Neural cell (in vitro differentiated cells): ENCODE data around the gene RWDD3. TPM values are rescaled to one million over a fixed set of nuclear protein-coding genes. Genes with fewer than 3 reads are reported as not detected.

Source experiments
- H2AFZ ChIP-seq: fragments of 200-600, 300-800 bp; sonication (generic), shearing (Covaris generic); 2 replicates; pipeline ENCODE4 v1.6.0; 2014; ENCODE audit warnings: low read depth, mild to moderate bottlenecking, antibody characterized with exemption, low read length, moderate library complexity
- H3F3A ChIP-seq: fragments of 200-600 bp; shearing (Covaris generic); 2 replicates; pipeline ENCODE4 v1.6.1; 2016; ENCODE audit warnings: mild to moderate bottlenecking, moderate library complexity, mixed read lengths, antibody characterized with exemption, low read length; ENCODE audit not compliant: insufficient read depth, poor library complexity, severe bottlenecking
- H3K27ac ChIP-seq: fragments of 200-600, 300-800 bp; sonication (generic), shearing (Covaris generic); 2 replicates; pipeline ENCODE4 v1.5.1; 2014; ENCODE audit warnings: mild to moderate bottlenecking, low read length, moderate library complexity
- H3K27me3 ChIP-seq: fragments of 300-800, 200-600 bp; sonication (generic), shearing (Covaris generic); 2 replicates; pipeline ENCODE4 v1.6.0; 2014; ENCODE audit warnings: mild to moderate bottlenecking, low read depth, low read length, moderate library complexity; ENCODE audit not compliant: insufficient read depth
- H3K36me3 ChIP-seq: fragments of 300-800, 200-600 bp; sonication (generic), shearing (Covaris generic); 2 replicates; pipeline ENCODE4 v1.5.1; 2014; ENCODE audit warnings: mild to moderate bottlenecking, antibody characterized with exemption, low read length, moderate library complexity; ENCODE audit not compliant: insufficient read depth
- H3K4me2 ChIP-seq: fragments of 300-800, 200-600 bp; sonication (generic), shearing (Covaris generic); 2 replicates; pipeline ENCODE4 v1.6.0; 2014; ENCODE audit warnings: mild to moderate bottlenecking, low read length
- H3K4me3 ChIP-seq: fragments of 300-800, 200-600 bp; sonication (generic), shearing (Covaris generic); 2 replicates; pipeline ENCODE4 v1.5.1; 2014; ENCODE audit warnings: mild to moderate bottlenecking, low read length, moderate library complexity
- H3K79me2 ChIP-seq: fragments of 200-600 bp; shearing (Covaris generic); replicated peaks from 2 replicates; pipeline ENCODE4 v1.6.0; 2014; ENCODE audit warnings: mild to moderate bottlenecking, low read length, moderate library complexity; ENCODE audit not compliant: insufficient read depth
- H3K9ac ChIP-seq: fragments of 300-800, 200-600 bp; sonication (generic), shearing (Covaris generic); 2 replicates; pipeline ENCODE4 v1.6.1; 2016; ENCODE audit warnings: mild to moderate bottlenecking, low read length, mixed read lengths
- H3K9me2 ChIP-seq: fragments of 200-600 bp; shearing (Covaris generic); 2 replicates; pipeline ENCODE4 v1.6.1; 2016; ENCODE audit warnings: mild to moderate bottlenecking, low read length, mixed read lengths; ENCODE audit not compliant: insufficient read depth
- H3K9me3 ChIP-seq: fragments of 200-600, 300-800 bp; sonication (generic), shearing (Covaris generic); 2 replicates; pipeline ENCODE4 v1.6.1; 2016; ENCODE audit warnings: mild to moderate bottlenecking, mixed run types, low read length, moderate library complexity, mixed read lengths
- H4K20me1 ChIP-seq: fragments of 200-600 bp; shearing (Covaris generic); 2 replicates; pipeline ENCODE4 v1.6.1; 2016; ENCODE audit warnings: mild to moderate bottlenecking, mixed run types; ENCODE audit not compliant: insufficient read depth
- EP300 ChIP-seq: fragments of 450-650 bp; conservative IDR thresholded peaks from 2 replicates; pipeline ENCODE4 v1.6.1; 2014; ENCODE audit warnings: antibody characterized with exemption, mild to moderate bottlenecking, moderate library complexity; ENCODE audit not compliant: poor library complexity, severe bottlenecking
- EZH2 ChIP-seq: fragments of 200-600, 300-800 bp; shearing (Covaris generic), sonication (generic); IDR thresholded peaks from 2 replicates; pipeline ENCODE4 v1.6.1; 2014; ENCODE audit warnings: antibody characterized with exemption, low read length, borderline replicate concordance, mild to moderate bottlenecking; ENCODE audit not compliant: insufficient read depth, poor library complexity, severe bottlenecking
- MXI1 ChIP-seq: fragments of 450-650 bp; conservative IDR thresholded peaks from 2 replicates; pipeline ENCODE4 v1.6.1; 2014; ENCODE audit warnings: antibody characterized with exemption, mild to moderate bottlenecking; ENCODE audit not compliant: poor library complexity, severe bottlenecking
- POLR2AphosphoS5 ChIP-seq: IDR thresholded peaks from 2 replicates; pipeline ENCODE4 v1.6.1; 2012
- RAD21 ChIP-seq: fragments of 450-650 bp; conservative IDR thresholded peaks from 2 replicates; pipeline ENCODE4 v1.6.1; 2014; ENCODE audit warnings: antibody characterized with exemption, mild to moderate bottlenecking, moderate library complexity
- SMC3 ChIP-seq: fragments of 450-650 bp; conservative IDR thresholded peaks from 2 replicates; pipeline ENCODE4 v1.6.1; 2014; ENCODE audit warnings: antibody characterized with exemption, mild to moderate bottlenecking, moderate library complexity; ENCODE audit not compliant: poor library complexity
- TAF1 ChIP-seq: IDR thresholded peaks from 2 replicates; pipeline ENCODE4 v1.6.1; 2012; ENCODE audit warnings: low read depth
- polyA plus RNA-seq: library from polyadenylated mRNA; depleted of rRNA; stranded (reverse); fragments of >200 nt; gene quantifications from 2 replicates; pipeline ENCODE4 v1.2.3, GENCODE V29; 2014
- TF ChIP-seq, protein P1 (sequence below): fragments of 450-650 bp; IDR thresholded peaks from 2 replicates; pipeline ENCODE4 v1.5.1; 2014; ENCODE audit warnings: antibody characterized with exemption, mild to moderate bottlenecking, moderate library complexity; ENCODE audit not compliant: poor library complexity, severe bottlenecking
- TF ChIP-seq, protein P2 (sequence below): IDR thresholded peaks from 2 replicates; pipeline ENCODE4 v1.6.1; 2012; ENCODE audit warnings: borderline replicate concordance

RWDD3 gene
- polyA plus RNA-seq, 1 donor from 2014 or later = 41.1 TPM

DNA sequence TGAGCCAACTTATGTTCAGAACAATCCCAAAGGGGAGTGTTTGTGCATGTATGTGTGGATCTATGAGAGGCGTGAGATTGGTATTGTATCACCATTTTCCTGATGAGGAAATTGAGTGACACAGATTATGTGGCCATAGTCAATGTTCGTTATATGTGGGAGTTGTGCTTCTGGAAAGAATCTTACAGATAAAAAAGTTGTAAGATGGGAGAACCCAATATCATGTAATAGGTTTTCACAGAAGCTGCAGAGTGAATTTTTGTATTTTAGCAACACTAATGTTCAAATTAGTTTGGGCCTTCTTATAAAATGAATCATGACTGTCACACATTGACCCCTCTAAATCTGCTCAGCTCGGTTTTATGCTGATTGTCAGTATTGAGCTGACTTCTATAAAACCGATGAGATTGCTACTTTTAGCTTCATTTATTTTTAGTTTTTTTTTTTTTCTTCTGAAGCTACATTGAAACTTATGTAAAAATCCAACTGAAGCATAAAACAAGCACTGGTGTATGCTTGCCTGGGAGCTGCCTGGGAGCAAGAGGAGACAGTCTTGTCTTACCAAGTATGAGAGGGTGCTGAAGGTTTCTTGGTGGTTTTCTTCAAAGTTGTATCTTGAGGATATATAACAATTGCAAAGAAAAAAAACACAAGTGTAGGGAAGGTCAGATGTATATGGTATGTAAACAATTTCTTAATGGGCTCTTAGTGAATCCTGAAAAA is 4.1 kb downstream of the RWDD3 start:
- no peak overlapping the region for H3K4me2 ChIP-seq
- H3F3A ChIP-seq = no peaks in the 10 kb centered on the region
- peaks cover 7% of the 10 kb centered on the region for H3K36me3 ChIP-seq
- H3K9me2 ChIP-seq = no peaks in the 10 kb centered on the region
- H4K20me1 ChIP-seq = no peaks in the 10 kb centered on the region
- H3K9ac ChIP-seq = no peak overlapping the region
- TF ChIP-seq MXI1 (no peak), EP300 (no peak), POLR2AphosphoS5 (no peak), EZH2 (no peak), TAF1 (no peak), RAD21 (no peak), SMC3 (no peak)
- TF ChIP-seq, protein P1, sequence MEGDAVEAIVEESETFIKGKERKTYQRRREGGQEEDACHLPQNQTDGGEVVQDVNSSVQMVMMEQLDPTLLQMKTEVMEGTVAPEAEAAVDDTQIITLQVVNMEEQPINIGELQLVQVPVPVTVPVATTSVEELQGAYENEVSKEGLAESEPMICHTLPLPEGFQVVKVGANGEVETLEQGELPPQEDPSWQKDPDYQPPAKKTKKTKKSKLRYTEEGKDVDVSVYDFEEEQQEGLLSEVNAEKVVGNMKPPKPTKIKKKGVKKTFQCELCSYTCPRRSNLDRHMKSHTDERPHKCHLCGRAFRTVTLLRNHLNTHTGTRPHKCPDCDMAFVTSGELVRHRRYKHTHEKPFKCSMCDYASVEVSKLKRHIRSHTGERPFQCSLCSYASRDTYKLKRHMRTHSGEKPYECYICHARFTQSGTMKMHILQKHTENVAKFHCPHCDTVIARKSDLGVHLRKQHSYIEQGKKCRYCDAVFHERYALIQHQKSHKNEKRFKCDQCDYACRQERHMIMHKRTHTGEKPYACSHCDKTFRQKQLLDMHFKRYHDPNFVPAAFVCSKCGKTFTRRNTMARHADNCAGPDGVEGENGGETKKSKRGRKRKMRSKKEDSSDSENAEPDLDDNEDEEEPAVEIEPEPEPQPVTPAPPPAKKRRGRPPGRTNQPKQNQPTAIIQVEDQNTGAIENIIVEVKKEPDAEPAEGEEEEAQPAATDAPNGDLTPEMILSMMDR = no peak
- TF ChIP-seq, protein P2, sequence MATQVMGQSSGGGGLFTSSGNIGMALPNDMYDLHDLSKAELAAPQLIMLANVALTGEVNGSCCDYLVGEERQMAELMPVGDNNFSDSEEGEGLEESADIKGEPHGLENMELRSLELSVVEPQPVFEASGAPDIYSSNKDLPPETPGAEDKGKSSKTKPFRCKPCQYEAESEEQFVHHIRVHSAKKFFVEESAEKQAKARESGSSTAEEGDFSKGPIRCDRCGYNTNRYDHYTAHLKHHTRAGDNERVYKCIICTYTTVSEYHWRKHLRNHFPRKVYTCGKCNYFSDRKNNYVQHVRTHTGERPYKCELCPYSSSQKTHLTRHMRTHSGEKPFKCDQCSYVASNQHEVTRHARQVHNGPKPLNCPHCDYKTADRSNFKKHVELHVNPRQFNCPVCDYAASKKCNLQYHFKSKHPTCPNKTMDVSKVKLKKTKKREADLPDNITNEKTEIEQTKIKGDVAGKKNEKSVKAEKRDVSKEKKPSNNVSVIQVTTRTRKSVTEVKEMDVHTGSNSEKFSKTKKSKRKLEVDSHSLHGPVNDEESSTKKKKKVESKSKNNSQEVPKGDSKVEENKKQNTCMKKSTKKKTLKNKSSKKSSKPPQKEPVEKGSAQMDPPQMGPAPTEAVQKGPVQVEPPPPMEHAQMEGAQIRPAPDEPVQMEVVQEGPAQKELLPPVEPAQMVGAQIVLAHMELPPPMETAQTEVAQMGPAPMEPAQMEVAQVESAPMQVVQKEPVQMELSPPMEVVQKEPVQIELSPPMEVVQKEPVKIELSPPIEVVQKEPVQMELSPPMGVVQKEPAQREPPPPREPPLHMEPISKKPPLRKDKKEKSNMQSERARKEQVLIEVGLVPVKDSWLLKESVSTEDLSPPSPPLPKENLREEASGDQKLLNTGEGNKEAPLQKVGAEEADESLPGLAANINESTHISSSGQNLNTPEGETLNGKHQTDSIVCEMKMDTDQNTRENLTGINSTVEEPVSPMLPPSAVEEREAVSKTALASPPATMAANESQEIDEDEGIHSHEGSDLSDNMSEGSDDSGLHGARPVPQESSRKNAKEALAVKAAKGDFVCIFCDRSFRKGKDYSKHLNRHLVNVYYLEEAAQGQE = no peak
- H3K4me3 ChIP-seq = no peak overlapping the region
- no peaks in the 10 kb centered on the region for H3K27me3 ChIP-seq
- no peaks in the 10 kb centered on the region for H3K9me3 ChIP-seq
- H3K79me2 ChIP-seq = peaks cover 9% of the 10 kb centered on the region
- H2AFZ ChIP-seq = no peak overlapping the region
- no peak overlapping the region for H3K27ac ChIP-seq

DNA sequence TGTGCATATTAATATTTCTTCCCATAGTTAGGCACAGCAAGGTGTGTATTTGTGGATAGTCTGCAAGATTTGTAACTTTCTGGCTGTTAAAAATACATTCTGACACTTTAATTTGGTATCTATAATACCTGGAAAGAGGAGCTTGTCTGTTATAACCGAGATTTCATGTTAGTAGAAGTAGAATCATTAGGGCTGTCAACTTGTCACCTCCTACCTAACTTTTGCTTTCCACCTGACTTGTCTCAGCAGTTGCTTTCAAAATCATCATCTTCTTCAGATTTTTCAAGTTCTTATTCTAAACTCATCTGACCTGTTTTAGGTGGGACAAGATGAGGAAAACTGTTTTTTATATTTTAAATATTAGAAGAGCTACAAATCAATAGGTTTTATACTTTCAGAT is 11.0 kb downstream of the RWDD3 start:
- Histone ChIP-seq H3K9ac (no peak overlapping the region), H3K36me3 (peaks cover 7% of the 10 kb centered on the region), H3F3A (no peaks in the 10 kb centered on the region), H3K9me2 (no peaks in the 10 kb centered on the region), H3K27me3 (no peaks in the 10 kb centered on the region), H3K4me2 (peak overlapping the region; percentile 38), H2AFZ (no peak overlapping the region), H3K4me3 (no peak overlapping the region), H4K20me1 (no peaks in the 10 kb centered on the region), H3K27ac (no peak overlapping the region), H3K79me2 (peaks cover 4% of the 10 kb centered on the region), H3K9me3 (no peaks in the 10 kb centered on the region)
- TF ChIP-seq EP300 (peak; percentile 84), POLR2AphosphoS5 (peak; percentile 44)
- TF ChIP-seq, protein P2 = no peak
